CD14-positive monocyte (primary cell): ENCODE measurements around the gene PEAK1. TPM values are rescaled to one million over a fixed set of nuclear protein-coding genes. Genes with fewer than 3 reads are reported as not detected.

Experiments
- DNase-seq, 3 donors: peaks; one replicate each; pipeline ENCODE4 v3.0.0-alpha.2; 2011 to 2022
- H2AFZ ChIP-seq: 2 replicates; pipeline ENCODE4 v1.6.0; 2012; ENCODE audit warnings: mild to moderate bottlenecking, low read depth, low read length, inconsistent platforms; ENCODE audit not compliant: insufficient read depth, poor library complexity, severe bottlenecking
- H3K27ac ChIP-seq, 2 donors: 1 replicate in 1 of 2; 2 replicates in 1 of 2; pipeline ENCODE4 v1.5.1; 2012 to 2013; ENCODE audit warnings: low read length in 2 of 2, control low read depth in 1 of 2, inconsistent platforms in 1 of 2, low read depth in 1 of 2, mild to moderate bottlenecking in 1 of 2
- H3K27me3 ChIP-seq, 2 donors: one replicate each; pipeline versions ENCODE4 v1.6.0 to v1.6.1; 2011 to 2013; ENCODE audit warnings: low read length in 2 of 2; ENCODE audit not compliant: control insufficient read depth in 2 of 2, insufficient read depth in 2 of 2
- H3K36me3 ChIP-seq, 2 donors: replicated peaks in 1 of 2; 1 replicate in 1 of 2; 2 replicates in 1 of 2; pipeline versions ENCODE4 v1.5.1 to v1.6.1; 2012 to 2013; ENCODE audit warnings: low read length in 2 of 2, control low read depth in 1 of 2, inconsistent platforms in 1 of 2, mild to moderate bottlenecking in 1 of 2; ENCODE audit not compliant: insufficient read depth in 2 of 2, control insufficient read depth in 1 of 2
- H3K4me1 ChIP-seq, 2 donors: 1 replicate in 1 of 2; 2 replicates in 1 of 2; pipeline versions ENCODE4 v1.5.1 to v1.6.1; 2012 to 2013; ENCODE audit warnings: low read length in 2 of 2, control low read depth in 1 of 2, inconsistent platforms in 1 of 2, mild to moderate bottlenecking in 1 of 2, moderate library complexity in 1 of 2; ENCODE audit not compliant: insufficient read depth in 2 of 2, control insufficient read depth in 1 of 2
- H3K4me2 ChIP-seq: replicated peaks from 2 replicates; pipeline ENCODE3; 2012; ENCODE audit warnings: low read length, moderate library complexity, mild to moderate bottlenecking; ENCODE audit not compliant: poor library complexity, severe bottlenecking; ENCODE audit errors: extremely low read depth
- H3K4me3 ChIP-seq, 3 experiments: fragments of 200-600 bp in 1 of 3; sonication (generic) in 1 of 3; replicated peaks in 1 of 3; 1 replicate in 2 of 3; 2 replicates in 1 of 3; pipeline ENCODE4 v1.5.1; 2011 to 2013; ENCODE audit warnings: low read length in 3 of 3, mild to moderate bottlenecking in 3 of 3, control low read depth in 2 of 3, low read depth in 2 of 3, inconsistent platforms in 1 of 3, moderate library complexity in 1 of 3
- H3K79me2 ChIP-seq: 2 replicates; pipeline ENCODE4 v1.6.0; 2012; ENCODE audit warnings: mild to moderate bottlenecking, control low read depth, inconsistent platforms, low read length, moderate library complexity; ENCODE audit not compliant: insufficient read depth
- H3K9ac ChIP-seq: 2 replicates; pipeline ENCODE4 v1.6.0; 2017; ENCODE audit warnings: low read length, mild to moderate bottlenecking; ENCODE audit not compliant: insufficient read depth, poor library complexity, severe bottlenecking
- H3K9me3 ChIP-seq, 2 donors: replicated peaks in 1 of 2; 1 replicate in 1 of 2; 2 replicates in 1 of 2; pipeline versions ENCODE4 v1.5.1 to v1.6.1; 2012 to 2013; ENCODE audit warnings: low read length in 2 of 2, control low read depth in 1 of 2; ENCODE audit not compliant: control insufficient read depth in 1 of 2, insufficient read depth in 1 of 2
- H4K20me1 ChIP-seq: 2 replicates; pipeline ENCODE4 v1.6.0; 2012; ENCODE audit warnings: mild to moderate bottlenecking, low read length, control low read depth, moderate library complexity; ENCODE audit not compliant: insufficient read depth
- H3K27ac Mint-ChIP-seq, 7 donors: one replicate each; pipeline ENCODE4 v1.8.0; 2020; ENCODE audit warnings: mild to moderate bottlenecking in 7 of 7, mixed read lengths in 7 of 7, moderate library complexity in 6 of 7, inconsistent platforms in 2 of 7
- H3K27me3 Mint-ChIP-seq, 3 donors: one replicate each; pipeline ENCODE4 v1.8.0; 2021 to 2022; ENCODE audit warnings: low read depth in 3 of 3, mild to moderate bottlenecking in 3 of 3, mixed read lengths in 3 of 3, moderate library complexity in 3 of 3, inconsistent platforms in 1 of 3
- H3K36me3 Mint-ChIP-seq, 2 donors: one replicate each; pipeline ENCODE4 v1.8.0; 2020; ENCODE audit warnings: mixed read lengths in 2 of 2, inconsistent platforms in 1 of 2, mild to moderate bottlenecking in 1 of 2
- H3K4me1 Mint-ChIP-seq: one replicate; pipeline ENCODE4 v1.8.0; 2020; ENCODE audit warnings: mild to moderate bottlenecking, mixed read lengths
- H3K4me3 Mint-ChIP-seq, 2 donors: one replicate each; pipeline ENCODE4 v1.8.0; 2020; ENCODE audit warnings: mild to moderate bottlenecking in 2 of 2, mixed read lengths in 2 of 2, moderate library complexity in 1 of 2
- H3K9me3 Mint-ChIP-seq, 7 donors: one replicate each; pipeline ENCODE4 v1.8.0; 2020 to 2022; ENCODE audit warnings: mixed read lengths in 7 of 7, mild to moderate bottlenecking in 6 of 7, moderate library complexity in 6 of 7, inconsistent platforms in 2 of 7
- CTCF ChIP-seq: fragments of 200-600 bp; IDR thresholded peaks from one replicate; pipeline ENCODE4 v1.8.0; 2022; ENCODE audit warnings: antibody characterized with exemption, mild to moderate bottlenecking
- WGBS: methylation state at CpG from one replicate; pipeline ENCODE4 v1.1.5; 2013; ENCODE audit warnings: missing lambda C conversion rate; ENCODE audit not compliant: insufficient coverage; 5-methylcytosine and 5-hydroxymethylcytosine counted together
- intact Hi-C, 2 donors: fragments of 100-400 bp; cut with micrococcal nuclease; formaldehyde crosslinking; loops; one replicate each; pipeline versions ENCODE4 v1.15.0 to v1.15.1; 2023
- polyA plus RNA-seq, 3 donors: library from polyadenylated mRNA; depleted of rRNA in 1 of 3; unstranded in 2 of 3; stranded (reverse) in 1 of 3; fragments of 300-500 nt in 2 of 3; fragments of >200 nt in 1 of 3; fragmentation: Illumina TruSeq in 2 of 3; gene quantifications; 1 replicate in 2 of 3; 2 replicates in 1 of 3; pipeline ENCODE4 v1.2.3, GENCODE V29; 2012 to 2021

PEAK1 gene
- polyA plus RNA-seq, 3 donors = 0.85 to 8.7 (median 1.1) TPM

DNA sequence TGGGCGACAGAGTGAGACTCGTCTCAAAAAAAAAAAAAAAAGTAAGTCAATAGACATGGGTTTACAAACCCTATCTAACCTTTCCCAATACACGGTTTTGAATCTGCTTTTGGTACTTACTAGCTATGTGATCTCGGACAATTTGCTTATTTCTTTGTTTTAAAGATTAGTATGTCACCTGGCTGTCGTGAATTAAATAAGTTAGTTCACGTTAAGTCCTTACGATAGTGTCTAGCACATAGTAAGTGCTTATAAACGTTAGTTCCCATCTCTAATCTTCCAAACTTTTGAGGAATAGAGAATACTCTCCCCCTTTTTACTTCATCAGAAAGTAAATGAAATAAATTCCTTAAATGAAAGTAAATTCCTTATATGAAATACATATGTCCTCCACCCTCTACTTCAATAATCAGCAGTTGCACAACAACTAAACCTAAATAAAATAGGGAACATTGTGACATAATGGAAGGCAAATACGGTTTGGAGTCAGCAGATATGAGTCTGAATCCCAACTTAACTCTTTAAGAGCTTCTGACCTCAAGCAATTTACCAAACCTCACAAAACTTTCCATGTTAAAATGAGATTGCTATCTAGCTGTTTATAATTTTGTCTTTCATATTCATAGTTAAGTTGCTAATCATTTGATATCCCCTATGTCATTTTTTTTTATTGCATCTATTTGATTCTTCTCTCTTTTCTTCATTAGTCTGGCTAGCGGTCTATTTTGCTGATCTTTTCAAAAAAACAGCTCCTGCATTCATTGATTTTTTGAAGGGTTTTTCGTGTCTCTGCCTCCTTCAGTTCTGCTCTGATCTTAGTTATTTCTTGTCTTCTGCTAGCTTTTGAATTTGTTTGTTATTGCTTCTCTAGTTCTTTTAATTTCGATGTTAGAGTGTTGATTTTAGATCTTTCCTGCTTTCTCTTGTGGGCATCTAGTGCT is 134.6 kb downstream of the PEAK1 start:
- intact Hi-C loops = no loop called here
- H3K36me3 ChIP-seq = peaks cover 0 to 10% of the 10 kb centered on the region in 2 donors
- H4K20me1 ChIP-seq = no peaks in the 10 kb centered on the region
- H3K27ac ChIP-seq = no peak overlapping the region
- Mint-ChIP-seq H3K9me3 (peaks cover 0 to 1% (median 0%) of the 10 kb centered on the region in 7 donors), H3K36me3 (peaks cover 18% of the 10 kb centered on the region in 2 donors), H3K4me3 (no peak overlapping the region), H3K4me1 (peaks cover 14% of the 10 kb centered on the region), H3K27me3 (no peaks in the 10 kb centered on the region), H3K27ac (no peak overlapping the region)
- H3K79me2 ChIP-seq = no peaks in the 10 kb centered on the region
- 100% methylated on average over 2 of the region's 12 CpGs for WGBS
- H3K9ac ChIP-seq = no peak overlapping the region
- no peak overlapping the region for H2AFZ ChIP-seq
- DNase-seq = no peak
- no peak overlapping the region for H3K4me3 ChIP-seq
- H3K4me1 ChIP-seq = peaks cover 2 to 10% of the 10 kb centered on the region in 2 donors
- H3K9me3 ChIP-seq = no peaks in the 10 kb centered on the region
- H3K27me3 ChIP-seq = no peaks in the 10 kb centered on the region
- H3K4me2 ChIP-seq = no peak overlapping the region
- no peak for TF ChIP-seq CTCF

GRCh38 chr15:77282333-77282732 is 137.6 kb downstream of the PEAK1 start:
- intact Hi-C loops = no loop called here
- no CpG with 5 or more reads among the region's 2 CpGs for WGBS
- H3K4me1 Mint-ChIP-seq = peaks cover 11% of the 10 kb centered on the region

More at GRCh38 chr15:77282333-77282732, 137.6 kb downstream of the PEAK1 start:
- Mint-ChIP-seq H3K9me3 (peaks cover 0 to 1% (median 0%) of the 10 kb centered on the region in 7 donors), H3K27me3 (no peaks in the 10 kb centered on the region), H3K4me3 (no peak overlapping the region), H3K27ac (no peak overlapping the region), H3K36me3 (peaks cover 21% of the 10 kb centered on the region in 2 donors)
- Histone ChIP-seq H3K4me3 (no peak overlapping the region), H3K9ac (no peak overlapping the region), H4K20me1 (no peaks in the 10 kb centered on the region), H3K27ac (no peak overlapping the region), H3K79me2 (no peaks in the 10 kb centered on the region), H3K9me3 (no peaks in the 10 kb centered on the region), H3K27me3 (no peaks in the 10 kb centered on the region), H2AFZ (no peak overlapping the region), H3K4me1 (peaks cover 0 to 6% of the 10 kb centered on the region in 2 donors), H3K36me3 (peaks cover 0 to 10% of the 10 kb centered on the region in 2 donors), H3K4me2 (no peak overlapping the region)
- DNase-seq = no peak
- no peak for TF ChIP-seq CTCF
